SK-N-SH treated with all-trans-retinoic acid at 6 μM for 48 hours (cell line): Measurements from ENCODE around the gene LY6G6C.

Experiments used
- ARNTL ChIP-seq: fragments of 450-650 bp; formaldehyde crosslinking; IDR thresholded peaks from 2 replicates; pipeline ENCODE4 v1.5.0; 2020; ENCODE audit warnings: low read depth, mild to moderate bottlenecking, moderate library complexity, borderline replicate concordance
- PPARA ChIP-seq: fragments of 250-450 bp; sonication (Bioruptor Pico); IDR thresholded peaks from 2 replicates; pipeline ENCODE4 v1.5.0; 2020; ENCODE audit warnings: mild to moderate bottlenecking, borderline replicate concordance
- TCF4 ChIP-seq: fragments of 250-450 bp; sonication (Bioruptor Pico); IDR thresholded peaks from 2 replicates; pipeline ENCODE4 v1.8.0; 2021; ENCODE audit warnings: mild to moderate bottlenecking, moderate library complexity, borderline replicate concordance
- ZFP3 ChIP-seq: fragments of 250-450 bp; sonication (Bioruptor Pico); IDR thresholded peaks from 2 replicates; pipeline ENCODE4 v1.5.0; 2020; ENCODE audit warnings: mild to moderate bottlenecking, moderate library complexity
- ZNF8 ChIP-seq: fragments of 450-650 bp; formaldehyde crosslinking; IDR thresholded peaks from 2 replicates; pipeline ENCODE4 v1.5.0; 2020; ENCODE audit warnings: mild to moderate bottlenecking, moderate library complexity
- TF ChIP-seq, protein P1 (sequence below): fragments of 250-450 bp; sonication (Bioruptor Pico); IDR thresholded peaks from 2 replicates; pipeline ENCODE4 v1.5.1; 2021; ENCODE audit warnings: mild to moderate bottlenecking, moderate library complexity
- TF ChIP-seq, protein P2 (sequence below): fragments of 250-450 bp; sonication (Bioruptor Pico); IDR thresholded peaks from 2 replicates; pipeline ENCODE4 v1.8.0; 2020; ENCODE audit warnings: mild to moderate bottlenecking, moderate library complexity, borderline replicate concordance
- TF ChIP-seq, protein P3 (sequence below): fragments of 250-450 bp; sonication (Bioruptor Pico); IDR thresholded peaks from 2 replicates; pipeline ENCODE4 v1.5.1; 2020; ENCODE audit warnings: low read depth, mild to moderate bottlenecking, moderate library complexity

DNA sequence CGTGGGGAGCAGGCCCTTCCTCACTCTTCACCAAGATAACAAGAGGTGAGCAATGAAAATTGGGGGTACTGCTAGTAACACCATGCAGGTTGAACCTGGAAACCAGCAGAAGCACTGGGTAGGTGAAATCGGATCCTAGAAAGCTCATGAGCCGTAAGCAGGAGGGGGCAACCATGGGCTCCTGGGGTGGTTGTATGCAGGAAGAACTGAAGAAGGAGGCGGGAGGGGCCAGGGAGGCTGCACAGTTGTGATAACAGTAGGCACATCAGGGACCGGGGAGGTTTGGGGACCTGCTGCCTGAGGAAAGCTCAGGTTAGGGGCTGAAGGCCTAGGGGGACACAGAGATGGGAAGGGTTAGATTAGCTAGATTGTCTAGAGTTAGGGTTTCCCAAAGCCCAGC lies 35.1 kb downstream of the LY6G6C start:
- TF ChIP-seq ARNTL (CRISPR knock-in tag): no peak
- no peak for TF ChIP-seq ZNF8 (CRISPR knock-in tag)
- TF ChIP-seq ZFP3 (CRISPR knock-in tag): no peak
- TF ChIP-seq, protein P1, sequence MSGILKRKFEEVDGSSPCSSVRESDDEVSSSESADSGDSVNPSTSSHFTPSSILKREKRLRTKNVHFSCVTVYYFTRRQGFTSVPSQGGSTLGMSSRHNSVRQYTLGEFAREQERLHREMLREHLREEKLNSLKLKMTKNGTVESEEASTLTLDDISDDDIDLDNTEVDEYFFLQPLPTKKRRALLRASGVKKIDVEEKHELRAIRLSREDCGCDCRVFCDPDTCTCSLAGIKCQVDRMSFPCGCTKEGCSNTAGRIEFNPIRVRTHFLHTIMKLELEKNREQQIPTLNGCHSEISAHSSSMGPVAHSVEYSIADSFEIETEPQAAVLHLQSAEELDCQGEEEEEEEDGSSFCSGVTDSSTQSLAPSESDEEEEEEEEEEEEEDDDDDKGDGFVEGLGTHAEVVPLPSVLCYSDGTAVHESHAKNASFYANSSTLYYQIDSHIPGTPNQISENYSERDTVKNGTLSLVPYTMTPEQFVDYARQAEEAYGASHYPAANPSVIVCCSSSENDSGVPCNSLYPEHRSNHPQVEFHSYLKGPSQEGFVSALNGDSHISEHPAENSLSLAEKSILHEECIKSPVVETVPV (CRISPR knock-in tag): no peak
- TF ChIP-seq, protein P2, sequence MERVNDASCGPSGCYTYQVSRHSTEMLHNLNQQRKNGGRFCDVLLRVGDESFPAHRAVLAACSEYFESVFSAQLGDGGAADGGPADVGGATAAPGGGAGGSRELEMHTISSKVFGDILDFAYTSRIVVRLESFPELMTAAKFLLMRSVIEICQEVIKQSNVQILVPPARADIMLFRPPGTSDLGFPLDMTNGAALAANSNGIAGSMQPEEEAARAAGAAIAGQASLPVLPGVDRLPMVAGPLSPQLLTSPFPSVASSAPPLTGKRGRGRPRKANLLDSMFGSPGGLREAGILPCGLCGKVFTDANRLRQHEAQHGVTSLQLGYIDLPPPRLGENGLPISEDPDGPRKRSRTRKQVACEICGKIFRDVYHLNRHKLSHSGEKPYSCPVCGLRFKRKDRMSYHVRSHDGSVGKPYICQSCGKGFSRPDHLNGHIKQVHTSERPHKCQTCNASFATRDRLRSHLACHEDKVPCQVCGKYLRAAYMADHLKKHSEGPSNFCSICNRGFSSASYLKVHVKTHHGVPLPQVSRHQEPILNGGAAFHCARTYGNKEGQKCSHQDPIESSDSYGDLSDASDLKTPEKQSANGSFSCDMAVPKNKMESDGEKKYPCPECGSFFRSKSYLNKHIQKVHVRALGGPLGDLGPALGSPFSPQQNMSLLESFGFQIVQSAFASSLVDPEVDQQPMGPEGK (CRISPR knock-in tag): no peak
- no peak for TF ChIP-seq PPARA (CRISPR knock-in tag)
- TF ChIP-seq, protein P3, sequence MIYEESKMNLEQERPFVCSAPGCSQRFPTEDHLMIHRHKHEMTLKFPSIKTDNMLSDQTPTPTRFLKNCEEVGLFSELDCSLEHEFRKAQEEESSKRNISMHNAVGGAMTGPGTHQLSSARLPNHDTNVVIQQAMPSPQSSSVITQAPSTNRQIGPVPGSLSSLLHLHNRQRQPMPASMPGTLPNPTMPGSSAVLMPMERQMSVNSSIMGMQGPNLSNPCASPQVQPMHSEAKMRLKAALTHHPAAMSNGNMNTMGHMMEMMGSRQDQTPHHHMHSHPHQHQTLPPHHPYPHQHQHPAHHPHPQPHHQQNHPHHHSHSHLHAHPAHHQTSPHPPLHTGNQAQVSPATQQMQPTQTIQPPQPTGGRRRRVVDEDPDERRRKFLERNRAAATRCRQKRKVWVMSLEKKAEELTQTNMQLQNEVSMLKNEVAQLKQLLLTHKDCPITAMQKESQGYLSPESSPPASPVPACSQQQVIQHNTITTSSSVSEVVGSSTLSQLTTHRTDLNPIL: no peak
- TF ChIP-seq TCF4 (CRISPR knock-in tag): no peak
